Stimulated activated CD8-positive, alpha-beta memory T cell treated with anti-CD3 and anti-CD28 coated beads, Interleukin-7, amount 100 ng/mL, for 4 hours (primary cell): Measurements from ENCODE around the gene PXDN.

Experiments
- DNase-seq, 2 donors: peaks; one replicate each; pipeline ENCODE4 v3.0.0-alpha.2; 2020; ENCODE audit warnings: low read depth in 2 of 2

Gene PXDN

GRCh38 chr2:1754046-1754445 lies 9.7 kb upstream of the PXDN start:
- no peak for DNase-seq

GRCh38 chr2:1752751-1753150 lies 8.4 kb upstream of the PXDN start:
- no peak for DNase-seq

GRCh38 chr2:1751767-1752725 lies 7.7 kb upstream of the PXDN start:
- DNase-seq, result no peak

- DNase-seq, result no peak
Measured at GRCh38 chr2:1750933-1751766, 6.8 kb upstream of the PXDN start.

- DNase-seq, result no peak
Measured at GRCh38 chr2:1750270-1750932, 6.1 kb upstream of the PXDN start.

GRCh38 chr2:1749489-1750119 lies 5.3 kb upstream of the PXDN start:
- DNase-seq, result no peak

DNA sequence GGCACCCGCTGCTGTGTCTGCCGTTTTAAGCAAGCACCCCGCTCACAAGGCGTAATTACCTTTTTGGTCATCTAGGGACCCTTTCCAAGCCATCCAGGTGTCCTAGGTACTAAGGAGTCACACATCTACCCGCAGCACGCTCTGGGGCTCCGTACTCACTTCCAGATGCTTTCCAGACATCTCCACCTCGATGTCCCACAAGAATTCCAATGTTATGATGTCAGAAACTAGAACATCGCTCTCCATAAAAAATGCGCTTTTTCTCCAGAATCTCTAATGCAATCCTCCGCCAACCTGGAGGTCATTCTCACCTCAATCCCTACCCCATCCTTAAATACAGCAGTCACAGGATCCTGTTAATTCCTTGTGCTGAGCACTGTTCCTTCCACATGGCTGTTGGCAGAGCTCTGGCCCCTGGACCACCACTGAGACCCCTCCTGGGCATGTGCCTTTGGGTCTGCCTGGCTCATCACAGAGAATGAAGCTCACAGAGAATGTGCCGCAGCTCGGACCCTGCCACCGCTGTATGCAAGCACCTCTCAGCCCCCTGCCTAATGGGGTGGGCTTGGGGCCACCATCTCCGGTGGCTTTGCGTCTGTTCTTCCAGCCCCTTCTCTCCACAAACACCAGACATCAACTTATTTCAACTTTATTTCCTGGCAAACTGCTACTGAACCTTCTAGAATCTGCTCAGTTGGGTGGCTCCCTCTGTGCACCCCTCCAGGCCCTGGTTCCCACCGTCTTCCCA lies 4.6 kb upstream of the PXDN start:
- no peak for DNase-seq

DNA sequence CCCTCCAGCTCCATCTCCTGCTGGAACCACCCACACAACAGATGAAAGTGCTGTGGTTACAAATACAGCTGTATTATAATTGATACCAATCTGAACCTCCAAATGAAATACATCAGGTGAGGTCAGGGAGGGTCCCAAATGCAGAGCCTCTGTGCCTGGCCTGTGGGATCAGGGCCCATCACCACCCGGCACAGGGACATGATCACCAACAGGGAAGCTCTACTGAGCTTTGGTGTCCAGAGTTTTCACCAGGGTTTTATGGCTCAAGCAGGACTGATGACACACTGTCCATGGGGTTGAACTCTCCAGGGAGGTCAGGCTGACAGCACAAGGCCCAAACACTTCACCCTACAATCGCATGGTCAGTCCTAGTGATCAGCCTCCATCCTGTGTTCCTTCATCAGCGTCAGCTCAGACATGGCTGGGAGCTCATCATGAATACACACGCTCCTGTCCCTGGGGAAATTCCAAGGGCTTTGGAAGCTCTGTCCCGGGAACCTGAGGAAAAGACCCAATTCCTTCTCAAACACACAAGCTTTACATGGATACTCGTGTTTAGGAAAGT lies 3.9 kb upstream of the PXDN start:
- DNase-seq, result no peak

- DNase-seq, result no peak
Measured at GRCh38 chr2:1747065-1747941, 3.0 kb upstream of the PXDN start.

- DNase-seq, result no peak
Measured at GRCh38 chr2:1746174-1747064, 2.1 kb upstream of the PXDN start.

- no peak for DNase-seq
Measured at GRCh38 chr2:1745171-1746023, 1.1 kb upstream of the PXDN start.

- DNase-seq, result no peak
Measured at GRCh38 chr2:1744151-1744445, 217 bp downstream of the PXDN start.

GRCh38 chr2:1743396-1744150 lies 742 bp downstream of the PXDN start:
- no peak for DNase-seq

GRCh38 chr2:1742681-1743395 lies 1.5 kb downstream of the PXDN start:
- no peak for DNase-seq

DNA sequence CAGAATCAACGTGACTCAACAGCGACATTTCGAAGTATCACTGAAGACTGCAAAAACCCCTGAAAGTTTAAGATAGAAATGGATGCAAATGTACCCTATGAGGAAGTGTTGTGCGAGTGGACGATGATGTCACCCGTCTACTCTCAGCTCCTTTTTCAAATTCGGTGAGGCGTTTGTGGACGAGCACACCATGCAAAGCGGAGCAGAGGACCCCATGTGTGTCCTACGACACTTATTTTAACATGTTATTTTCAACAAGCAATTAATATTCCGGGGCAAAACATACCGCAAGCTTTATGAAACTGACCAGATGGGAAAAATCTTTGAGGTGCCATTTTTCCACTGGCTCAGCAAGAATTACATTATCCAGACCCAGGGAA lies 2.0 kb downstream of the PXDN start:
- DNase-seq, result no peak

DNA sequence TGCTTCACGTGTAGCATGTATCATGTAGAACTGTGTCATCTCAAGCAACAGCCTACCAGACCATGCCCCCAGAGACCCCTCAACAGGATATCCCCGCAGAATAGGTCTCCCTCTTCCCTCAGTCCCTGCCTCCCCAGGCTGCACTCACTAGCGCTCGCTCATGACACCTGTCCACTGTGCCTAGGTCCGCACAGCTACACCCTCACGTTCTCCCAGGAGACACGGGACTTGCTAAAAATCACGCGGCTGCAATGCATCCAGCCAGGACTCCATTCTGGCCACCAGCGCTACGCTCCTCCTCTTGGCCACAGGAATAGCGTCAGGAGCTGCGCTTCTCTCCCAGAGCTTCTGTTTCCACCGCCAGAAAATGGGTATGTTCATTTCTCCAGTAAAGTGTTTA lies 2.5 kb downstream of the PXDN start:
- no peak for DNase-seq
